H1 (cell line): Measurements from ENCODE around the gene TXLNB. TPM values are rescaled to one million over a fixed set of nuclear protein-coding genes. Genes with fewer than 3 reads are reported as not detected.

ENCODE experiments used
- CTCF ChIA-PET: fragments of 300-600 bp; sonication (Branson Sonifier 250); formaldehyde crosslinking; loops from one replicate; lab custom pipeline; 2021; ENCODE audit not compliant: partially characterized antibody; lab: Charles Lee
- POLR2A ChIA-PET: fragments of 300-600 bp; sonication (Branson Sonifier 250); formaldehyde crosslinking; loops from one replicate; lab custom pipeline; 2021; ENCODE audit warnings: inconsistent platforms; ENCODE audit not compliant: partially characterized antibody; lab: Charles Lee
- DNase-seq, 2 experiments: peaks; one replicate each; pipeline versions ENCODE4 v3.0.0 to v3.0.0-alpha.2; 2010 to 2022; ENCODE audit warnings: low spot score in 2 of 2, low read depth in 1 of 2, mixed read lengths in 1 of 2
- FAIRE-seq: peaks from 2 replicates; lab custom pipeline; 2011; peaks lifted over from hg19 to GRCh38; lab: Jason Lieb, UNC
- H2AFZ ChIP-seq: 2 replicates; pipeline ENCODE4 v1.8.1; 2012; ENCODE audit warnings: low read length, inconsistent platforms
- H2AK5ac ChIP-seq: 2 replicates; pipeline ENCODE4 v1.6.1; 2013; ENCODE audit warnings: low read depth, low read length
- H2BK120ac ChIP-seq: replicated peaks from 2 replicates; pipeline ENCODE3; 2013; ENCODE audit warnings: low read depth, low read length, inconsistent platforms
- H2BK12ac ChIP-seq: 2 replicates; pipeline ENCODE4 v1.6.1; 2013; ENCODE audit warnings: low read depth, low read length
- H2BK15ac ChIP-seq: 2 replicates; pipeline ENCODE4 v1.6.1; 2013; ENCODE audit warnings: low read length
- H2BK20ac ChIP-seq: 2 replicates; pipeline ENCODE4 v1.6.1; 2013; ENCODE audit warnings: low read length
- H2BK5ac ChIP-seq: 2 replicates; pipeline ENCODE4 v1.6.1; 2013; ENCODE audit warnings: low read depth, low read length
- H3K14ac ChIP-seq: 2 replicates; pipeline ENCODE4 v1.6.1; 2013; ENCODE audit warnings: inconsistent platforms; ENCODE audit not compliant: insufficient read length
- H3K18ac ChIP-seq: 2 replicates; pipeline ENCODE4 v1.6.1; 2013; ENCODE audit warnings: low read length; ENCODE audit errors: extremely low read depth
- H3K23ac ChIP-seq: 2 replicates; pipeline ENCODE4 v1.6.1; 2013; ENCODE audit warnings: inconsistent platforms; ENCODE audit not compliant: insufficient read length
- H3K23me2 ChIP-seq: 2 replicates; pipeline ENCODE4 v1.6.1; 2013; ENCODE audit warnings: low read depth, low read length
- H3K27ac ChIP-seq: 2 replicates; pipeline ENCODE4 v1.6.1; 2011; ENCODE audit warnings: low read depth, low read length, inconsistent platforms
- H3K27me3 ChIP-seq, 4 experiments: replicated peaks in 1 of 4; 1 replicate in 1 of 4; 2 replicates in 3 of 4; pipeline versions ENCODE4 v1.6.1 to v1.8.1; 2011 to 2013; ENCODE audit warnings: low read length in 3 of 4, mild to moderate bottlenecking in 3 of 4, inconsistent platforms in 2 of 4, mixed read lengths in 2 of 4, moderate library complexity in 1 of 4; ENCODE audit not compliant: control insufficient read depth in 3 of 4, insufficient read depth in 3 of 4; ENCODE audit errors: extremely low read depth in 1 of 4
- H3K36me3 ChIP-seq, 4 experiments: 2 replicates each; pipeline versions ENCODE4 v1.6.1 to v1.8.1; 2011 to 2013; ENCODE audit warnings: mild to moderate bottlenecking in 4 of 4, low read length in 3 of 4, moderate library complexity in 2 of 4, control low read depth in 1 of 4, inconsistent platforms in 1 of 4; ENCODE audit not compliant: insufficient read depth in 4 of 4, control insufficient read depth in 2 of 4
- H3K4ac ChIP-seq: replicated peaks from 2 replicates; pipeline ENCODE3; 2013; ENCODE audit warnings: low read length, low read depth, mixed read lengths, inconsistent platforms; ENCODE audit not compliant: insufficient read length
- H3K4me1 ChIP-seq, 4 experiments: replicated peaks in 1 of 4; 1 replicate in 1 of 4; 2 replicates in 3 of 4; pipeline versions ENCODE4 v1.6.1 to v1.8.1; 2011 to 2013; ENCODE audit warnings: low read length in 3 of 4, inconsistent platforms in 2 of 4, mixed read lengths in 1 of 4; ENCODE audit not compliant: insufficient read depth in 4 of 4, control insufficient read depth in 3 of 4
- H3K4me2 ChIP-seq, 2 experiments: 2 replicates each; pipeline versions ENCODE4 v1.6.1 to v1.8.1; 2011 to 2013; ENCODE audit warnings: low read depth in 2 of 2, low read length in 2 of 2, control low read depth in 1 of 2, inconsistent platforms in 1 of 2, mild to moderate bottlenecking in 1 of 2; ENCODE audit not compliant: insufficient read depth in 1 of 2
- H3K4me3 ChIP-seq, 4 experiments: fragments of 200-600, 300-600 bp in 1 of 4; sonication (generic), shearing (Covaris generic), sonication (Bioruptor Twin) in 1 of 4; 2 replicates each; pipeline versions ENCODE4 v1.5.1 to v1.8.1; 2011 to 2016; ENCODE audit warnings: low read length in 4 of 4, low read depth in 3 of 4, control low read depth in 2 of 4, inconsistent platforms in 2 of 4, mild to moderate bottlenecking in 2 of 4, mixed read lengths in 1 of 4, moderate library complexity in 1 of 4; ENCODE audit not compliant: insufficient read depth in 2 of 4; ENCODE audit errors: extremely low read depth in 1 of 4
- H3K56ac ChIP-seq: replicated peaks from 2 replicates; pipeline ENCODE3; 2013; ENCODE audit warnings: low read depth, mild to moderate bottlenecking, mixed read lengths, low read length, inconsistent platforms; ENCODE audit not compliant: insufficient read length
- H3K79me1 ChIP-seq: 2 replicates; pipeline ENCODE4 v1.6.1; 2013; ENCODE audit warnings: low read depth, low read length, control low read depth
- H3K79me2 ChIP-seq, 2 experiments: 2 replicates each; pipeline versions ENCODE4 v1.6.1 to v1.8.1; 2012 to 2013; ENCODE audit warnings: low read length in 2 of 2, mild to moderate bottlenecking in 2 of 2, inconsistent platforms in 1 of 2; ENCODE audit not compliant: insufficient read depth in 2 of 2, control insufficient read depth in 1 of 2
- H3K9ac ChIP-seq, 4 experiments: replicated peaks in 1 of 4; 1 replicate in 1 of 4; 2 replicates in 3 of 4; pipeline versions ENCODE4 v1.6.1 to v1.8.1; 2011 to 2013; ENCODE audit warnings: low read depth in 3 of 4, low read length in 3 of 4, control low read depth in 2 of 4, mild to moderate bottlenecking in 2 of 4, moderate library complexity in 2 of 4, inconsistent platforms in 1 of 4; ENCODE audit errors: extremely low read depth in 1 of 4
- H3K9me3 ChIP-seq, 2 experiments: 2 replicates each; pipeline versions ENCODE4 v1.6.1 to v1.8.1; 2012 to 2013; ENCODE audit warnings: mild to moderate bottlenecking in 2 of 2, moderate library complexity in 2 of 2, control low read depth in 1 of 2, inconsistent platforms in 1 of 2, low read depth in 1 of 2, low read length in 1 of 2, mixed read lengths in 1 of 2; ENCODE audit not compliant: insufficient read depth in 2 of 2
- H4K20me1 ChIP-seq, 2 experiments: replicated peaks in 1 of 2; 2 replicates each; pipeline versions ENCODE3 to v1.8.1; 2011 to 2013; ENCODE audit warnings: inconsistent platforms in 2 of 2, low read length in 2 of 2, mild to moderate bottlenecking in 1 of 2; ENCODE audit not compliant: insufficient read depth in 2 of 2, control insufficient read depth in 1 of 2
- H4K5ac ChIP-seq: 2 replicates; pipeline ENCODE4 v1.6.1; 2013; ENCODE audit warnings: low read length, low read depth, mixed read lengths, inconsistent platforms; ENCODE audit not compliant: insufficient read length
- H4K8ac ChIP-seq: 2 replicates; pipeline ENCODE4 v1.8.0; 2013; ENCODE audit warnings: mild to moderate bottlenecking, moderate library complexity, low read length, inconsistent platforms; ENCODE audit not compliant: insufficient read depth; ENCODE audit errors: extremely low read depth
- H4K91ac ChIP-seq: replicated peaks from 2 replicates; pipeline ENCODE3; 2013; ENCODE audit warnings: low read length, mixed read lengths, inconsistent platforms; ENCODE audit not compliant: insufficient read length
- ASH2L ChIP-seq: fragments of 200-600, 300-600 bp; sonication (generic); IDR thresholded peaks from one replicate; pipeline ENCODE4 v1.7.1; 2017; ENCODE audit warnings: low read length
- CREB1 ChIP-seq: IDR thresholded peaks from 2 replicates; pipeline ENCODE4 v1.6.1; 2012; ENCODE audit warnings: inconsistent platforms
- EP300 ChIP-seq, 2 experiments: IDR thresholded peaks; 1 replicate in 1 of 2; 2 replicates in 1 of 2; pipeline ENCODE4 v1.6.1; 2011 to 2012; ENCODE audit warnings: low read depth in 2 of 2, low read length in 2 of 2, mild to moderate bottlenecking in 2 of 2, borderline replicate concordance in 1 of 2, inconsistent platforms in 1 of 2, moderate library complexity in 1 of 2
- GABPA ChIP-seq: IDR thresholded peaks from 2 replicates; pipeline ENCODE4 v1.6.1; 2011; ENCODE audit warnings: mild to moderate bottlenecking, low read length, moderate library complexity, borderline replicate concordance; ENCODE audit not compliant: insufficient read depth
- KDM1A ChIP-seq: fragments of 200-600, 300-600 bp; sonication (generic); IDR thresholded peaks from 2 replicates; pipeline ENCODE4 v1.7.1; 2016; ENCODE audit warnings: mild to moderate bottlenecking, low read length, borderline replicate concordance
- RBBP5 ChIP-seq: IDR thresholded peaks from 2 replicates; pipeline ENCODE4 v1.7.1; 2012; ENCODE audit warnings: low read depth, mild to moderate bottlenecking, inconsistent platforms, low read length, moderate library complexity, borderline replicate concordance
- SIN3A ChIP-seq, 2 experiments: IDR thresholded peaks in 1 of 2; conservative IDR thresholded peaks in 1 of 2; 2 replicates each; pipeline ENCODE4 v1.6.1; 2011 to 2012; ENCODE audit warnings: low read length in 2 of 2, improper control_type of control experiment in 1 of 2, low read depth in 1 of 2, mild to moderate bottlenecking in 1 of 2
- SP1 ChIP-seq: IDR thresholded peaks from 2 replicates; pipeline ENCODE4 v1.6.1; 2011; ENCODE audit warnings: low read depth, low read length
- YY1 ChIP-seq: IDR thresholded peaks from 2 replicates; pipeline ENCODE4 v1.6.1; 2011; ENCODE audit warnings: low read depth, mild to moderate bottlenecking, low read length
- WGBS, 2 experiments: shearing (Covaris generic) in 1 of 2; methylation state at CpG; one replicate each; pipeline versions ENCODE4 v1.1.6 to v1.1.7; 2013 to 2015; ENCODE audit warnings: low lambda C conversion rate in 2 of 2, mixed read lengths in 2 of 2, inconsistent platforms in 1 of 2, low coverage in 1 of 2, missing lambda C conversion rate in 1 of 2; ENCODE audit not compliant: insufficient replicate concordance in 2 of 2, insufficient coverage in 1 of 2, insufficient read length in 1 of 2; ENCODE audit errors: extremely low coverage in 1 of 2, missing lambda C conversion rate in 1 of 2; 5-methylcytosine and 5-hydroxymethylcytosine counted together
- polyA plus RNA-seq, 7 experiments: library from polyadenylated mRNA; depleted of rRNA in 3 of 7; stranded (reverse) in 5 of 7; unstranded in 2 of 7; fragments of >200 nt in 5 of 7; fragments of 200-250 nt in 2 of 7; gene quantifications; 1 replicate in 5 of 7; 2 replicates in 1 of 7; 4 replicates in 1 of 7; pipeline versions ENCODE4 v1.2.1 to v1.2.3, GENCODE V29; 2011 to 2013; ENCODE audit warnings: missing spikeins in 2 of 7, mixed read lengths in 2 of 7
- total RNA-seq: library from RNA; stranded (reverse); fragmentation: NEBNext Ultra II Directional; extraction: Animal tissue kit (Norgen Biotek cat#: 25700); gene quantifications from 2 replicates; pipeline ENCODE4 v1.2.1, GENCODE V29; 2021

The TXLNB gene
- total and polyA plus RNA-seq, 2 of the 8 experiments (the other 6 are each of a cell fraction or from before 2014, with no cell fraction given): 0.05 to 0.17 TPM

GRCh38 chr6:139323511-139324300 lies 31.9 kb upstream of the TXLNB start:
- POLR2A ChIA-PET: interaction anchor here (2.3 kb wide), 1 partner anchor 10 kb away, joined by 13 read pairs; no protein-coding TSS in a partner anchor
- H3K23me2 ChIP-seq: 0 out of 2 replicates have a peak, but pooled peaks cover 2% of the 10 kb centered on the region
- H2BK15ac ChIP-seq: no peak overlapping the region
- H3K27ac ChIP-seq: no peak overlapping the region
- H2BK120ac ChIP-seq: no peak overlapping the region
- H2BK5ac ChIP-seq: peak overlapping the region; percentile 66; the same call in 1 of the 2 replicates
- WGBS, 2 experiments: 84% methylated on average over 21 of the region's 21 CpGs; no CpG with 5 or more reads in 1 of the 2 experiments
- H3K4ac ChIP-seq: no peak overlapping the region
- H2BK20ac ChIP-seq: 0 out of 2 replicates have a peak overlapping the region, but pooled peaks have one; percentile 32
- no peak for TF ChIP-seq CREB1
- 0 out of 2 replicates have a peak, but pooled peaks have one; percentile 37 for TF ChIP-seq RBBP5
- TF ChIP-seq EP300 (IDR thresholded peaks at IDR 0.05; ENCODE audit: borderline replicate concordance in 1 of 2, low read depth in 2 of 2, low read length in 2 of 2): 0 out of 3 replicates have a peak, but pooled peaks of 1 of the 2 experiments have one; percentile 20
- no peak for TF ChIP-seq GABPA
- TF ChIP-seq ASH2L: peak; percentile 59
- no peak for TF ChIP-seq KDM1A
- TF ChIP-seq SIN3A (conservative IDR thresholded peaks at IDR 0.05 in 1 of 2, IDR thresholded peaks at IDR 0.05 in 1 of 2; ENCODE audit: low read depth in 1 of 2, low read length in 2 of 2): peak in 1 of 2 experiments; percentile 30; a peak in 1 of 4 replicates
- no peak for TF ChIP-seq YY1
- peak; percentile 53 for TF ChIP-seq SP1
- H4K5ac ChIP-seq: no peak overlapping the region
- H3K4me2 ChIP-seq: peak overlapping the region; percentile 29 to 37; a peak in 2 of 4 replicates
- H3K27me3 ChIP-seq: no peaks in the 10 kb centered on the region
- peak overlapping the region; percentile 16; the same call in 1 of the 2 replicates for H2AFZ ChIP-seq
- peak overlapping the region; percentile 92 for H2BK12ac ChIP-seq
- no peak overlapping the region for H2AK5ac ChIP-seq
- CTCF ChIA-PET: interaction anchor here (0.6 to 2.3 kb wide), 5 partner anchors 17 to 161 kb away, joined by 3 to 7 read pairs (median 3); no protein-coding TSS in a partner anchor
- H3K36me3 ChIP-seq: no peaks in the 10 kb centered on the region
- H3K14ac ChIP-seq: no peak overlapping the region
- no peak overlapping the region for H3K23ac ChIP-seq
- H4K91ac ChIP-seq: no peak overlapping the region
- H3K9me3 ChIP-seq: no peaks in the 10 kb centered on the region
- peaks cover 0 to 4% (median 2%) of the 10 kb centered on the region in 4 experiments; a peak in 3 of 7 replicates for H3K4me1 ChIP-seq
- H3K4me3 ChIP-seq: no peak overlapping the region
- H3K56ac ChIP-seq: no peak overlapping the region
- H3K79me2 ChIP-seq: no peaks in the 10 kb centered on the region
- H3K9ac ChIP-seq: no peak overlapping the region
- DNase-seq (peak in 1 of 2 experiments; percentile 56), FAIRE-seq (no peak)
- no peak overlapping the region for H4K8ac ChIP-seq
- no peaks in the 10 kb centered on the region for H4K20me1 ChIP-seq
- no peaks in the 10 kb centered on the region for H3K79me1 ChIP-seq
- H3K18ac ChIP-seq: peak overlapping the region; percentile 71
